ENCODE results near the gene FMO5. TPM values are rescaled to one million over a fixed set of nuclear protein-coding genes. Genes with fewer than 3 reads are reported as not detected.
"Not testable (repeated sequence)": the region's sequence is repeated elsewhere in the genome, so short reads cannot be mapped to it uniquely, and the experiment has no call there.

FMO5 gene
- total and polyA plus RNA-seq, 4 donors, result 2.9 to 20.3 (median 7.2) TPM

- Histone ChIP-seq H3K36me3 (ENCODE audit: control insufficient read depth in 1 of 2, insufficient read depth in 2 of 2, low read length in 1 of 2) (no peaks in the 10 kb centered on the region), H3K27me3 (ENCODE audit: control insufficient read depth in 1 of 2, insufficient read depth in 2 of 2, low read length in 1 of 2) (no peaks in the 10 kb centered on the region), H3K4me1 (ENCODE audit: control insufficient read depth in 1 of 2, insufficient read depth in 2 of 2, low read length in 2 of 2) (peaks cover 0 to 3% of the 10 kb centered on the region in 2 donors), H3K4me3 (ENCODE audit: low read length in 2 of 2) (peak overlapping the region; percentile 52 to 67), H3K9me3 (ENCODE audit: control insufficient read depth, low read length) (no peaks in the 10 kb centered on the region), H3K27ac (ENCODE audit: low read depth in 1 of 2, low read length in 2 of 2) (peak overlapping the region; percentile 46 to 57)
- DNase-seq (peak; percentile 73 to 81), ATAC-seq (ENCODE audit: low FRiP score) (peak; percentile 75)
- WGBS, 2 donors, result 0 to 1% methylated on average over 30 of the region's 30 CpGs
- intact Hi-C loops (cut with DNase I), result loop anchor here in 1 of 2 donors (2.0 kb wide), 1 partner anchor 70 kb away; the partner anchor contains the start of gene PRKAB2
These were observed 18.1 kb upstream of the FMO5 start for GRCh38 chr1:147243228-147243685.

- Histone ChIP-seq H3K4me3 (ENCODE audit: low read length in 2 of 2) (peak within 1 kb of the TSS; percentile 67 to 92), H3K27me3 (ENCODE audit: control insufficient read depth in 1 of 2, insufficient read depth in 2 of 2, low read length in 1 of 2) (no peaks in the 10 kb centered on the region), H3K4me1 (ENCODE audit: control insufficient read depth in 1 of 2, insufficient read depth in 2 of 2, low read length in 2 of 2) (peaks cover 0 to 3% of the 10 kb centered on the region in 2 donors), H3K36me3 (ENCODE audit: control insufficient read depth in 1 of 2, insufficient read depth in 2 of 2, low read length in 1 of 2) (no peaks in the 10 kb centered on the region), H3K9me3 (ENCODE audit: control insufficient read depth, low read length) (no peaks in the 10 kb centered on the region), H3K27ac (ENCODE audit: low read depth in 1 of 2, low read length in 2 of 2) (peak within 1 kb of the TSS; percentile 80 to 95)
- WGBS, 2 donors, result 0 to 1% methylated on average over 73 to 82 of the region's 82 CpGs
- DNase-seq (peak; percentile 98 to 99), ATAC-seq (ENCODE audit: low FRiP score) (peak; percentile 99)
- intact Hi-C loops (cut with DNase I), result loop anchor here (1.0 to 2.0 kb wide), 2 partner anchors 70 kb away; partner anchors contain the start of gene PRKAB2 (in 2 of the 2)
These were observed 17.5 kb upstream of the FMO5 start, which contains the start of gene CHD1L for GRCh38 chr1:147242449-147243227. Gene CHD1L, plus strand, starts transcription at chr1:147242684. Its CDS starts 20 bp downstream, at chr1:147242704.

- no peak for ATAC-seq (ENCODE audit: low FRiP score)
- 28 to 29% methylated on average over 9 of the region's 9 CpGs for WGBS, 2 donors
These were observed 16.9 kb upstream of the FMO5 start for GRCh38 chr1:147241934-147242448.

GRCh38 chr1:147240131-147240721 lies 15.1 kb upstream of the FMO5 start:
- H3K4me3 ChIP-seq (ENCODE audit: low read length in 2 of 2); H3K27ac ChIP-seq (ENCODE audit: low read depth in 1 of 2, low read length in 2 of 2); H3K9me3 ChIP-seq (ENCODE audit: control insufficient read depth, low read length); DNase-seq; H3K36me3 ChIP-seq (ENCODE audit: control insufficient read depth in 1 of 2, insufficient read depth in 2 of 2, low read length in 1 of 2); H3K4me1 ChIP-seq (ENCODE audit: control insufficient read depth in 1 of 2, insufficient read depth in 2 of 2, low read length in 2 of 2); ATAC-seq (ENCODE audit: low FRiP score); H3K27me3 ChIP-seq (ENCODE audit: control insufficient read depth in 1 of 2, insufficient read depth in 2 of 2, low read length in 1 of 2); intact Hi-C loops (cut with DNase I): not testable (repeated sequence)
- WGBS, 2 donors, result 94 to 96% methylated on average over 5 of the region's 5 CpGs

More at GRCh38 chr1:147241934-147242448, 16.9 kb upstream of the FMO5 start:
- DNase-seq, result no peak
- Histone ChIP-seq H3K4me1 (ENCODE audit: control insufficient read depth in 1 of 2, insufficient read depth in 2 of 2, low read length in 2 of 2) (no peaks in the 10 kb centered on the region), H3K36me3 (ENCODE audit: control insufficient read depth in 1 of 2, insufficient read depth in 2 of 2, low read length in 1 of 2) (no peaks in the 10 kb centered on the region), H3K27me3 (ENCODE audit: control insufficient read depth in 1 of 2, insufficient read depth in 2 of 2, low read length in 1 of 2) (no peaks in the 10 kb centered on the region), H3K4me3 (ENCODE audit: low read length in 2 of 2) (no peak overlapping the region), H3K27ac (ENCODE audit: low read depth in 1 of 2, low read length in 2 of 2) (peak overlapping the region in 1 of 2 donors; percentile 61), H3K9me3 (ENCODE audit: control insufficient read depth, low read length) (no peaks in the 10 kb centered on the region)
- intact Hi-C loops (cut with DNase I), result loop anchor here (1.0 to 2.0 kb wide), 2 partner anchors 69 to 70 kb away; partner anchors contain the start of gene PRKAB2 (in 2 of the 2)

GRCh38 chr1:147238925-147239820 lies 14.0 kb upstream of the FMO5 start:
- ATAC-seq (ENCODE audit: low FRiP score) (no peak), DNase-seq (no peak)
- Histone ChIP-seq H3K27me3 (ENCODE audit: control insufficient read depth in 1 of 2, insufficient read depth in 2 of 2, low read length in 1 of 2) (no peaks in the 10 kb centered on the region), H3K9me3 (ENCODE audit: control insufficient read depth, low read length) (no peaks in the 10 kb centered on the region), H3K36me3 (ENCODE audit: control insufficient read depth in 1 of 2, insufficient read depth in 2 of 2, low read length in 1 of 2) (no peaks in the 10 kb centered on the region), H3K27ac (ENCODE audit: low read depth in 1 of 2, low read length in 2 of 2) (no peak overlapping the region), H3K4me3 (ENCODE audit: low read length in 2 of 2) (no peak overlapping the region), H3K4me1 (ENCODE audit: control insufficient read depth in 1 of 2, insufficient read depth in 2 of 2, low read length in 2 of 2) (no peaks in the 10 kb centered on the region)
- WGBS, 2 donors, result 75 to 78% methylated on average over 11 of the region's 11 CpGs
- intact Hi-C loops (cut with DNase I), result no loop called here

- no peak for DNase-seq
- H3K27ac ChIP-seq (ENCODE audit: low read depth in 1 of 2, low read length in 2 of 2), result no peak overlapping the region
- no peak overlapping the region for H3K4me3 ChIP-seq (ENCODE audit: low read length in 2 of 2)
- no peaks in the 10 kb centered on the region for H3K4me1 ChIP-seq (ENCODE audit: control insufficient read depth in 1 of 2, insufficient read depth in 2 of 2, low read length in 2 of 2)
- no peaks in the 10 kb centered on the region for H3K36me3 ChIP-seq (ENCODE audit: control insufficient read depth in 1 of 2, insufficient read depth in 2 of 2, low read length in 1 of 2)
- no peaks in the 10 kb centered on the region for H3K27me3 ChIP-seq (ENCODE audit: control insufficient read depth in 1 of 2, insufficient read depth in 2 of 2, low read length in 1 of 2)
- 47 to 60% methylated on average over 3 of the region's 3 CpGs for WGBS, 2 donors
- H3K9me3 ChIP-seq (ENCODE audit: control insufficient read depth, low read length), result no peaks in the 10 kb centered on the region
- ATAC-seq (ENCODE audit: low FRiP score), result no peak
- intact Hi-C loops (cut with DNase I), result no loop called here
These were observed 13.1 kb upstream of the FMO5 start for GRCh38 chr1:147238053-147238902.

- Histone ChIP-seq H3K4me3 (ENCODE audit: low read length in 2 of 2) (no peak overlapping the region), H3K27me3 (ENCODE audit: control insufficient read depth in 1 of 2, insufficient read depth in 2 of 2, low read length in 1 of 2) (no peaks in the 10 kb centered on the region), H3K4me1 (ENCODE audit: control insufficient read depth in 1 of 2, insufficient read depth in 2 of 2, low read length in 2 of 2) (no peaks in the 10 kb centered on the region), H3K36me3 (ENCODE audit: control insufficient read depth in 1 of 2, insufficient read depth in 2 of 2, low read length in 1 of 2) (no peaks in the 10 kb centered on the region), H3K27ac (ENCODE audit: low read depth in 1 of 2, low read length in 2 of 2) (no peak overlapping the region), H3K9me3 (ENCODE audit: control insufficient read depth, low read length) (no peaks in the 10 kb centered on the region)
- 60 to 65% methylated on average over 3 of the region's 3 CpGs for WGBS, 2 donors
- intact Hi-C loops (cut with DNase I), result no loop called here
- ATAC-seq (ENCODE audit: low FRiP score) (peak; percentile 38), DNase-seq (no peak)
These were observed 12.0 kb upstream of the FMO5 start for GRCh38 chr1:147236959-147237791.
